PC-3 (cell line): ENCODE results near the gene PTPN22. TPM values are rescaled to one million over a fixed set of nuclear protein-coding genes. Genes with fewer than 3 reads are reported as not detected.

Experiments used
- ATAC-seq: fragments of 200-7000 bp; cut with Tn5 transposase; 2 replicates; pipeline ENCODE4 v1.9.1; 2020; ENCODE audit warnings: mild to moderate bottlenecking, moderate library complexity
- BruUV-seq: library from RNA; stranded (reverse); fragments of 400-500 nt; replicated peaks from 2 replicates; lab custom pipeline; 2021; lab: Mats Ljungman, UMichigan
- CTCF ChIA-PET: fragments of 300-600 bp; sonication (Branson Sonifier 250); formaldehyde crosslinking; loops from one replicate; lab custom pipeline; 2022; ENCODE audit warnings: antibody characterized with exemption; lab: Charles Lee
- POLR2A ChIA-PET: fragments of 300-600 bp; sonication (Branson Sonifier 250); formaldehyde crosslinking; loops from one replicate; lab custom pipeline; 2022; ENCODE audit warnings: antibody characterized with exemption; ENCODE audit not compliant: unreplicated experiment; lab: Charles Lee
- DNase-seq: peaks from one replicate; pipeline ENCODE4 v3.0.0-alpha.2; 2015
- H2AFZ ChIP-seq: fragments of 300-600 bp; sonication (generic); 2 replicates; pipeline ENCODE4 v1.6.0; 2016; ENCODE audit warnings: antibody characterized with exemption, low read length
- H3F3A ChIP-seq: fragments of 300-600 bp; sonication (generic); one replicate; pipeline ENCODE4 v1.6.0; 2017; ENCODE audit warnings: antibody characterized with exemption, low read length, control low read depth, mild to moderate bottlenecking; ENCODE audit not compliant: unreplicated experiment
- H3K27ac ChIP-seq: fragments of 300-600 bp; sonication (generic); 2 replicates; pipeline ENCODE4 v1.5.1; 2016; ENCODE audit warnings: mild to moderate bottlenecking, low read length
- H3K27me3 ChIP-seq: fragments of 300-600 bp; sonication (generic); 2 replicates; pipeline ENCODE4 v1.6.1; 2016; ENCODE audit warnings: low read length, mixed read lengths
- H3K36me3 ChIP-seq: fragments of 300-600 bp; sonication (generic); 2 replicates; pipeline ENCODE4 v1.6.1; 2016; ENCODE audit warnings: low read depth, mixed run types, low read length, mixed read lengths
- H3K4me1 ChIP-seq: fragments of 300-600 bp; sonication (generic); 2 replicates; pipeline ENCODE4 v1.5.1; 2016; ENCODE audit warnings: low read length; ENCODE audit not compliant: insufficient read depth
- H3K4me2 ChIP-seq: fragments of 300-600 bp; sonication (generic); 2 replicates; pipeline ENCODE4 v1.6.0; 2016; ENCODE audit warnings: low read length
- H3K4me3 ChIP-seq: fragments of 300-600 bp; sonication (generic); 2 replicates; pipeline ENCODE4 v1.5.1; 2016; ENCODE audit warnings: mild to moderate bottlenecking, low read length, mixed read lengths
- H3K79me2 ChIP-seq: fragments of 300-600 bp; sonication (generic); 2 replicates; pipeline ENCODE4 v1.6.1; 2017; ENCODE audit warnings: low read length, mixed read lengths
- H3K9ac ChIP-seq: fragments of 300-600 bp; sonication (generic); 2 replicates; pipeline ENCODE4 v1.6.0; 2016; ENCODE audit warnings: mild to moderate bottlenecking, low read length
- H3K9me2 ChIP-seq: fragments of 300-600 bp; sonication (generic); replicated peaks from 2 replicates; pipeline ENCODE4 v1.6.1; 2016; ENCODE audit warnings: mixed run types, low read length, mixed read lengths
- H3K9me3 ChIP-seq: fragments of 300-600 bp; sonication (generic); 2 replicates; pipeline ENCODE4 v1.6.1; 2016; ENCODE audit warnings: low read length, mixed read lengths
- H4K20me1 ChIP-seq: fragments of 300-600 bp; sonication (generic); 2 replicates; pipeline ENCODE4 v1.6.1; 2016; ENCODE audit warnings: low read length, mixed read lengths
- CTCF ChIP-seq: fragments of 300-600 bp; sonication (generic); conservative IDR thresholded peaks from 2 replicates; pipeline ENCODE4 v1.5.1; 2017; ENCODE audit warnings: antibody characterized with exemption, low read depth, mild to moderate bottlenecking, low read length
- EZH2 ChIP-seq: fragments of 300-600 bp; sonication (generic); IDR thresholded peaks from one replicate; pipeline ENCODE4 v1.6.1; 2017; ENCODE audit warnings: antibody characterized with exemption, mild to moderate bottlenecking, low read length; ENCODE audit not compliant: unreplicated experiment
- EZH2phosphoT487 ChIP-seq: fragments of 300-600 bp; sonication (generic); IDR thresholded peaks from 2 replicates; pipeline ENCODE4 v1.6.1; 2018; ENCODE audit warnings: mild to moderate bottlenecking, antibody characterized with exemption, low read length, borderline replicate concordance
- intact Hi-C: fragments of 100-400 bp; cut with micrococcal nuclease; formaldehyde crosslinking; loops from 2 replicates; pipeline ENCODE4 v1.9.0; 2023
- total RNA-seq: library from RNA; depleted of rRNA; stranded (reverse); fragments of >200 nt; gene quantifications from 2 replicates; pipeline ENCODE4 v1.2.3, GENCODE V29; 2014

Gene PTPN22
- total RNA-seq, 1 experiment from 2014 or later = 0.04 TPM

GRCh38 chr1:113780374-113781146 lies 91.0 kb downstream of the PTPN22 start:
- Histone ChIP-seq H3K9me2 (no peaks in the 10 kb centered on the region), H3K4me2 (no peak overlapping the region), H2AFZ (no peak overlapping the region), H3K4me3 (no peak overlapping the region), H3K36me3 (no peaks in the 10 kb centered on the region; the same call in 1 of the 2 replicates), H3K27ac (no peak overlapping the region), H3F3A (no peaks in the 10 kb centered on the region), H3K27me3 (no peaks in the 10 kb centered on the region), H3K79me2 (peaks cover 69% of the 10 kb centered on the region), H4K20me1 (no peaks in the 10 kb centered on the region), H3K9ac (no peak overlapping the region), H3K4me1 (peaks cover under 1% of the 10 kb centered on the region; the same call in 1 of the 2 replicates), H3K9me3 (no peaks in the 10 kb centered on the region)
- no peak for TF ChIP-seq EZH2
- TF ChIP-seq CTCF = no peak
- no peak for TF ChIP-seq EZH2phosphoT487
- POLR2A ChIA-PET = interaction anchor here (0.6 kb wide), 1 partner anchor 20 kb away, joined by 4 read pairs; no protein-coding TSS in a partner anchor
- intact Hi-C loops = no loop called here
- CTCF ChIA-PET = no interaction called here
- BruUV-seq = no TSS peak
- DNase-seq (no peak), ATAC-seq (no peak)

GRCh38 chr1:113779542-113779941 lies 92.0 kb downstream of the PTPN22 start:
- Histone ChIP-seq H3K4me3 (no peak overlapping the region), H3K9me2 (no peaks in the 10 kb centered on the region), H3K4me1 (no peaks in the 10 kb centered on the region), H3K36me3 (no peaks in the 10 kb centered on the region; the same call in 1 of the 2 replicates), H3K4me2 (no peak overlapping the region), H3K27ac (no peak overlapping the region), H3K9ac (no peak overlapping the region), H2AFZ (no peak overlapping the region), H3K9me3 (no peaks in the 10 kb centered on the region), H3F3A (no peaks in the 10 kb centered on the region), H3K79me2 (peaks cover 59% of the 10 kb centered on the region), H4K20me1 (no peaks in the 10 kb centered on the region), H3K27me3 (no peaks in the 10 kb centered on the region)
- intact Hi-C loops = no loop called here
- CTCF ChIA-PET = no interaction called here
- BruUV-seq = no TSS peak
- no peak for ATAC-seq
- no peak for DNase-seq
- POLR2A ChIA-PET = no interaction called here
- TF ChIP-seq EZH2phosphoT487 = no peak
- TF ChIP-seq CTCF = no peak
- TF ChIP-seq EZH2 = no peak

GRCh38 chr1:113777561-113777960 lies 94.0 kb downstream of the PTPN22 start:
- ChIA-PET CTCF (no interaction called here), POLR2A (no interaction called here)
- ATAC-seq (no peak), DNase-seq (no peak)
- Histone ChIP-seq H3K9ac (no peak overlapping the region), H3K36me3 (no peaks in the 10 kb centered on the region; the same call in 1 of the 2 replicates), H3K9me2 (no peaks in the 10 kb centered on the region), H4K20me1 (no peaks in the 10 kb centered on the region), H3K27me3 (no peaks in the 10 kb centered on the region), H3K4me1 (no peaks in the 10 kb centered on the region), H3F3A (no peaks in the 10 kb centered on the region), H3K27ac (no peak overlapping the region), H3K4me3 (no peak overlapping the region), H3K4me2 (no peak overlapping the region), H2AFZ (no peak overlapping the region), H3K9me3 (no peaks in the 10 kb centered on the region), H3K79me2 (peaks cover 40% of the 10 kb centered on the region)
- TF ChIP-seq EZH2 (no peak), CTCF (no peak), EZH2phosphoT487 (no peak)
- intact Hi-C loops = no loop called here
- no TSS peak for BruUV-seq
